HepG2 (cell line): ENCODE measurements around the gene MAPK12.

Source experiments
- KDM5B ChIP-seq: sonication (generic); formaldehyde crosslinking; IDR thresholded peaks from 2 replicates; pipeline ENCODE4 v1.4.0; 2020; ENCODE audit warnings: missing genetic modification reagents, mild to moderate bottlenecking, borderline replicate concordance
- NFIC ChIP-seq: IDR thresholded peaks from 2 replicates; pipeline ENCODE4 v1.6.1; 2012; ENCODE audit warnings: mild to moderate bottlenecking, low read length, inconsistent platforms
- RAD21 ChIP-seq: fragments of 450-650 bp; formaldehyde crosslinking; IDR thresholded peaks from 2 replicates; pipeline ENCODE4 v1.5.0; 2020; ENCODE audit warnings: mild to moderate bottlenecking
- RELA ChIP-seq: sonication (generic); formaldehyde crosslinking; IDR thresholded peaks from 2 replicates; pipeline ENCODE4 v1.4.0; 2020; ENCODE audit warnings: missing genetic modification reagents
- SMC3 ChIP-seq: IDR thresholded peaks from 2 replicates; pipeline ENCODE4 v1.6.1; 2011; ENCODE audit warnings: low read length, improper control_type of control experiment
- TBP ChIP-seq: sonication (generic); formaldehyde crosslinking; IDR thresholded peaks from 2 replicates; pipeline ENCODE4 v1.5.0; 2020; ENCODE audit warnings: missing genetic modification reagents
- TCF7 ChIP-seq: sonication (generic); IDR thresholded peaks from 2 replicates; pipeline ENCODE4 v1.6.1; 2016; ENCODE audit warnings: antibody characterized with exemption, low read depth
- TF ChIP-seq, protein P1 (sequence below): sonication (generic); formaldehyde crosslinking; IDR thresholded peaks from 2 replicates; pipeline ENCODE4 v1.5.0; 2020; ENCODE audit warnings: mild to moderate bottlenecking, missing genetic modification reagents, moderate library complexity
- TF ChIP-seq, protein P2 (sequence below): sonication (generic); formaldehyde crosslinking; IDR thresholded peaks from 2 replicates; pipeline ENCODE4 v1.8.0; 2022; ENCODE audit warnings: low read depth, missing genetic modification reagents
- TF ChIP-seq, protein P3 (sequence below): sonication (generic); formaldehyde crosslinking; IDR thresholded peaks from 2 replicates; pipeline ENCODE4 v1.5.1; 2020; ENCODE audit warnings: mild to moderate bottlenecking, missing genetic modification reagents
- TF ChIP-seq, protein P4 (sequence below): sonication (generic); formaldehyde crosslinking; IDR thresholded peaks from 2 replicates; pipeline ENCODE4 v1.5.0; 2020; ENCODE audit warnings: missing genetic modification reagents, mild to moderate bottlenecking, borderline replicate concordance

DNA sequence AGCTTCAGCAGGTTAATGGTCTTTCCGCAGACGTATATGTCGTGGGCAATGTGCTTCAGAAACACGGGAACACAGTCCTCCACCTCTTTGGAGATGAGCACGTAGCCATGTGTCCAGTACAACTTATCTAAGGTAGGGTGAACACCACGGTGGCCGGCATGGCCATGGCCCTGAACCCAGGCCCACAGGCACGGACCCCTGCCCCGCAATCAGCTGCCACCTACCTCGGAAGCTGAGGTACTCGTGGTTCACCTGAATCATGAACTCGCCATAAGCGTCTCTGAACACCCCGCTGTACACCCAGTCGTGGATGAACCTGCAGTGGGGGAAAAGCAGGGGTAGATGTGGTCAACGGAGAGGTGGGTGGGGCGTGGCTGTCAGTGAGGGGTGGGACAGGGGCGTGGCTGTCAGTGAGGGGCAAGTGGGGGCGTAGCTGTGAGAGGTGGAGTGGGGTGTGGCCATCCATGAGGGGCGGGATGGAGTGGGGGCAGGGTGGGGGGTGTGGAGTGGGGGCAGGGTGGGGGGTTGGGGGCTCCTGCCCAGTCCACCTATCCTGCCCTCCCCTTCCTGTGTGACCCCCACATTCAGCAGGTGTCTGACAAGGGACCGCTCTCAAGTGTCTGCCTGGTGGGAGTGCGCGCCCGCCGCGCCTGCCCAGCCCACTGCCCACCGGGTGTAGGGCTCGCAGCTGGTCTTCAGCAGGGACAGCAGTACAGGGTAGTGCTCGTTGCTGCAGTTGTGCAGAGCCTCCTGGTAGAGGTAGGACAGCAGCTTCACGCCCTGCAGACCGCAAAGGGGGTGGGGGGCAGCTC, 35.2 kb downstream of the MAPK12 start:
- TF ChIP-seq, protein P1, sequence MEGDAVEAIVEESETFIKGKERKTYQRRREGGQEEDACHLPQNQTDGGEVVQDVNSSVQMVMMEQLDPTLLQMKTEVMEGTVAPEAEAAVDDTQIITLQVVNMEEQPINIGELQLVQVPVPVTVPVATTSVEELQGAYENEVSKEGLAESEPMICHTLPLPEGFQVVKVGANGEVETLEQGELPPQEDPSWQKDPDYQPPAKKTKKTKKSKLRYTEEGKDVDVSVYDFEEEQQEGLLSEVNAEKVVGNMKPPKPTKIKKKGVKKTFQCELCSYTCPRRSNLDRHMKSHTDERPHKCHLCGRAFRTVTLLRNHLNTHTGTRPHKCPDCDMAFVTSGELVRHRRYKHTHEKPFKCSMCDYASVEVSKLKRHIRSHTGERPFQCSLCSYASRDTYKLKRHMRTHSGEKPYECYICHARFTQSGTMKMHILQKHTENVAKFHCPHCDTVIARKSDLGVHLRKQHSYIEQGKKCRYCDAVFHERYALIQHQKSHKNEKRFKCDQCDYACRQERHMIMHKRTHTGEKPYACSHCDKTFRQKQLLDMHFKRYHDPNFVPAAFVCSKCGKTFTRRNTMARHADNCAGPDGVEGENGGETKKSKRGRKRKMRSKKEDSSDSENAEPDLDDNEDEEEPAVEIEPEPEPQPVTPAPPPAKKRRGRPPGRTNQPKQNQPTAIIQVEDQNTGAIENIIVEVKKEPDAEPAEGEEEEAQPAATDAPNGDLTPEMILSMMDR (CRISPR knock-in tag): no peak
- TF ChIP-seq RELA (CRISPR knock-in tag): no peak
- TF ChIP-seq, protein P2, sequence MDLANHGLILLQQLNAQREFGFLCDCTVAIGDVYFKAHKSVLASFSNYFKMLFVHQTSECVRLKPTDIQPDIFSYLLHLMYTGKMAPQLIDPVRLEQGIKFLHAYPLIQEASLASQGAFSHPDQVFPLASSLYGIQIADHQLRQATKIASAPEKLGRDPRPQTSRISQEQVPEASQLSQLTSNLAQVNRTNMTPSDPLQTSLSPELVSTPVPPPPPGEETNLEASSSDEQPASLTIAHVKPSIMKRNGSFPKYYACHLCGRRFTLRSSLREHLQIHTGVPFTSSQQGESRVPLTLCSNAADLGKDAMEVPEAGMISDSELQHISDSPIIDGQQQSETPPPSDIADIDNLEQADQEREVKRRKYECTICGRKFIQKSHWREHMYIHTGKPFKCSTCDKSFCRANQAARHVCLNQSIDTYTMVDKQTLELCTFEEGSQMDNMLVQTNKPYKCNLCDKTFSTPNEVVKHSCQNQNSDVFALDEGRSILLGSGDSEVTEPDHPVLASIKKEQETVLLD: no peak
- TF ChIP-seq TBP (CRISPR knock-in tag): no peak
- no peak for TF ChIP-seq TCF7
- no peak for TF ChIP-seq RAD21 (CRISPR knock-in tag)
- no peak for TF ChIP-seq KDM5B (CRISPR knock-in tag)
- TF ChIP-seq, protein P3, sequence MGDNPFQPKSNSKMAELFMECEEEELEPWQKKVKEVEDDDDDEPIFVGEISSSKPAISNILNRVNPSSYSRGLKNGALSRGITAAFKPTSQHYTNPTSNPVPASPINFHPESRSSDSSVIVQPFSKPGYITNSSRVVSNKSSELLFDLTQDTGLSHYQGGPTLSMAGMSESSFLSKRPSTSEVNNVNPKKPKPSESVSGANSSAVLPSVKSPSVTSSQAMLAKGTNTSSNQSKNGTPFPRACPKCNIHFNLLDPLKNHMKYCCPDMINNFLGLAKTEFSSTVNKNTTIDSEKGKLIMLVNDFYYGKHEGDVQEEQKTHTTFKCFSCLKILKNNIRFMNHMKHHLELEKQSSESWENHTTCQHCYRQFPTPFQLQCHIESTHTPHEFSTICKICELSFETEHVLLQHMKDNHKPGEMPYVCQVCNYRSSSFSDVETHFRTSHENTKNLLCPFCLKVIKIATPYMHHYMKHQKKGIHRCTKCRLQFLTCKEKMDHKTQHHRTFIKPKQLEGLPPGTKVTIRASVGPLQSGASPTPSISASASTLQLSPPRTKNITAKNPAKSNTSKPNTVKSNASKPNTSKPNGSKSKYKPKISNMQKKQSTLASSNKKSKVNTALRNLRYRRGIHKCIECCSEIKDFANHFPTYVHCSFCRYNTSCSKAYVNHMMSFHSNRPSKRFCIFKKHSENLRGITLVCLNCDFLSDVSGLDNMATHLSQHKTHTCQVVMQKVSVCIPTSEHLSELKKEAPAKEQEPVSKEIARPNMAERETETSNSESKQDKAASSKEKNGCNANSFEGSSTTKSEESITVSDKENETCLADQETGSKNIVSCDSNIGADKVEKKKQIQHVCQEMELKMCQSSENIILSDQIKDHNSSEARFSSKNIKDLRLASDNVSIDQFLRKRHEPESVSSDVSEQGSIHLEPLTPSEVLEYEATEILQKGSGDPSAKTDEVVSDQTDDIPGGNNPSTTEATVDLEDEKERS (CRISPR knock-in tag): no peak
- TF ChIP-seq, protein P4, sequence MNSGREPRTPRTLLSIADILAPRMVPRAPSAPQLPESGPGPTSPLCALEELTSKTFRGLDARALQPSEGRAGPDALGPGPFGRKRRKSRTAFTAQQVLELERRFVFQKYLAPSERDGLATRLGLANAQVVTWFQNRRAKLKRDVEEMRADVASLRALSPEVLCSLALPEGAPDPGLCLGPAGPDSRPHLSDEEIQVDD (CRISPR knock-in tag): no peak
- no peak for TF ChIP-seq NFIC
- TF ChIP-seq SMC3: no peak
